Measurements from ENCODE around the gene CNKSR3. TPM values are rescaled to one million over a fixed set of nuclear protein-coding genes. Genes with fewer than 3 reads are reported as not detected.

Gene CNKSR3
- total RNA-seq, 4 donors from 2014 or later = 11.7 to 22.7 (median 13.7) TPM

DNA sequence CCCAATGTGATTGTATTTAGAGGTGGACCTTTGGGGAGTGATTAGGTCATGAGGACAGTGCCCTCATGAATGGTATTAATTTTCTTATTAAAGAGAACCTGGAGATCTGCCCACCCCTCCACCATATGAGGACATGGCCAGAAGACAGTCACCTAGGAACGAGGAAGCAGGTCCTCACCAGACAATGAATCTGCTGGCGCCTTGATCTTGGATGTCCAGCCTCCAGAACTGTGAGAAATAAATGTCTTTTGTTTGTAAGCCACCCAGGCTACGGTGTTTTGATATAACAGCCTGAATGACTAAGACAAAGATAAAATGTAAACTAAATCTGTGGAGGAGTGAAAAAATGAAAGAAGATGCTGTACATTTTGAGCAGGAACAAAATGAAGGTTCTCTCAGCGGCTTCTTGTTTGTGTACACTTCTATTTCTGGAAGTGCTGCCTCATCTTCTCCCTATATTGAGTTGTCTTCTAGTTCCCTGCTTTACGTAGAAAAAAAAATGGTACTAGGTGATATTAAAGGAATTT lies 152.4 kb downstream of the CNKSR3 start:
- H3K27ac ChIP-seq = peak overlapping the region in 3 of 4 donors; percentile 1 to 79 (median 77)
- no peaks in the 10 kb centered on the region for H3K9me3 ChIP-seq
- H3K4me3 ChIP-seq = no peak overlapping the region
- 75 to 85% methylated on average over 5 of the region's 5 CpGs for WGBS, 2 donors
- no peak for TF ChIP-seq POLR2A (IDR thresholded peaks at IDR 0.05)
- TF ChIP-seq, protein P1, sequence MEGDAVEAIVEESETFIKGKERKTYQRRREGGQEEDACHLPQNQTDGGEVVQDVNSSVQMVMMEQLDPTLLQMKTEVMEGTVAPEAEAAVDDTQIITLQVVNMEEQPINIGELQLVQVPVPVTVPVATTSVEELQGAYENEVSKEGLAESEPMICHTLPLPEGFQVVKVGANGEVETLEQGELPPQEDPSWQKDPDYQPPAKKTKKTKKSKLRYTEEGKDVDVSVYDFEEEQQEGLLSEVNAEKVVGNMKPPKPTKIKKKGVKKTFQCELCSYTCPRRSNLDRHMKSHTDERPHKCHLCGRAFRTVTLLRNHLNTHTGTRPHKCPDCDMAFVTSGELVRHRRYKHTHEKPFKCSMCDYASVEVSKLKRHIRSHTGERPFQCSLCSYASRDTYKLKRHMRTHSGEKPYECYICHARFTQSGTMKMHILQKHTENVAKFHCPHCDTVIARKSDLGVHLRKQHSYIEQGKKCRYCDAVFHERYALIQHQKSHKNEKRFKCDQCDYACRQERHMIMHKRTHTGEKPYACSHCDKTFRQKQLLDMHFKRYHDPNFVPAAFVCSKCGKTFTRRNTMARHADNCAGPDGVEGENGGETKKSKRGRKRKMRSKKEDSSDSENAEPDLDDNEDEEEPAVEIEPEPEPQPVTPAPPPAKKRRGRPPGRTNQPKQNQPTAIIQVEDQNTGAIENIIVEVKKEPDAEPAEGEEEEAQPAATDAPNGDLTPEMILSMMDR (IDR thresholded peaks at IDR 0.05) = no peak
- TF ChIP-seq EP300 (IDR thresholded peaks at IDR 0.05) = no peak
- no peaks in the 10 kb centered on the region for H3K27me3 ChIP-seq
- no peak for DNase-seq (ENCODE audit: low spot score in 2 of 2)
- no peaks in the 10 kb centered on the region for H3K36me3 ChIP-seq
- peaks cover 0 to 12% (median 2%) of the 10 kb centered on the region in 4 donors for H3K4me1 ChIP-seq

DNA sequence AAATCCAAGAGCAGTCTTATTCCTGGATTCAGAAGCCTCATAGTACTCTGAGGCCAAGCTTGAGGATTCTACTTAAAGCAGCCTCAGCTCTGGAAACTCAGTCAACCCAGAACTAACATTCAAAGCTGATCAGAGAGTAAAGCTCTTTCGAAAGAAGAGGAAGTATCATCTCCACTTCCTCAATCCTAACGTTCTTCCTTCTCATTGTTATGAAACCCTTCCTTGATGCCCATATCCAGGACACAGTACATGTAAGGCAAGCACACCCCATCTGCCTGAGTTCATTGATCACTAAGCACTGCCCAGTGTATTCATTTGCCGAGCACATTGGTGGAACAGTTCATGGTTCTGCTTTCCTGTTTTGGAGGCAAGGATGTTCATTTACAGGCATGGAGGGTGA lies 153.8 kb downstream of the CNKSR3 start, which contains the start of gene IPCEF1:
Gene IPCEF1, minus strand, starts transcription at position 114 of the 400 bp plus-strand sequence. CDS start 90,856 bp downstream, outside the sequence.
- 84 to 85% methylated on average over 3 of the region's 3 CpGs for WGBS, 2 donors
- TF ChIP-seq POLR2A (IDR thresholded peaks at IDR 0.05) = no peak
- peak in 1 of 2 donors; percentile 71 for TF ChIP-seq EP300 (IDR thresholded peaks at IDR 0.05)
- H3K27ac ChIP-seq = peak within 1 kb of the TSS in 1 of 4 donors; percentile 20
- DNase-seq (ENCODE audit: low spot score in 2 of 2) = no peak
- no peaks in the 10 kb centered on the region for H3K36me3 ChIP-seq
- peaks cover 0 to 12% (median 2%) of the 10 kb centered on the region in 4 donors for H3K4me1 ChIP-seq
- no peak within 1 kb of the TSS for H3K4me3 ChIP-seq
- no peaks in the 10 kb centered on the region for H3K9me3 ChIP-seq
- no peaks in the 10 kb centered on the region for H3K27me3 ChIP-seq

DNA sequence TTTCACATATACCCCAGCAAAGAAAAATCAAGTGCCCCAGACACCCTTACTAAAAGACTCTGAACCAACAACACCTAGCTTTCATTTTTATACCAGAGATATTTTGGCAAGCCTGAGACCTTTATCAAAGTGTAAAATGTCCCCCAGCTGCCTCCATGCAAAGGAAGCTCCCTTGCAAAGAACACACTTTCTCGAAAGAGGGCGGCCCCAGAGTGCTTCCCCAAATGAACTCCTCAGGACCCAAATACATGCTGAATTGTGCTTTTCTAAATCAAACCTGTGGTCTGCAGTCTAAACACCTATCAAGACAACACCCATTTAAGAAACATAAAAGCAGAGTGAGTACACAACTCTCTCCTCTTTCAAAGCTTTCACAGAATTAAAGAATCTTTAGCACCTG lies 154.4 kb downstream of the CNKSR3 start:
- H3K36me3 ChIP-seq = no peaks in the 10 kb centered on the region
- WGBS, 2 donors = 85 to 90% methylated on average over 2 of the region's 2 CpGs
- H3K27ac ChIP-seq = no peak overlapping the region

DNA sequence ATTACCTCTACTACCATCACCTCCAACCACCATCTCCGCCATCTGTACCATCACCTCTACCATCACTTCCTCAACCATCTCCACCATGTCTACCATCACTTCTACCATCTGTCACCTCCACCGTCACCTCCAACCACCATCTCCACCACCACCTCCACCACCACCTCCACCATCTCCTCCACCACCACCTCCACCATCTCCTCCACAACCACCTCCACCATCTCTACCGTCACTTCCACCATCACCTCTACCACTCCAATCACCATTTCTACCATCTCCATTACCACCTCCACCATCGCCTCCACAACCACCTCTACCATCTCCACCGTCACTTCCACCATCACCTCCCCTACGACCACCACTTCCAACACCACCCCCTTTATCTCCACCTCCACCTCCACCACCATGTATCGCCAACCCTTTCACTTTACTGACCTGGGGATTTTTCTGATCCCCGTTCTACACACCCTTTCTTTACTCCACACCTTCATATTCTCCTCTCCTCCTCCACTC lies 156.2 kb downstream of the CNKSR3 start:
- Histone ChIP-seq H3K36me3 (no peaks in the 10 kb centered on the region), H3K4me3 (no peak overlapping the region), H3K27me3 (no peaks in the 10 kb centered on the region), H3K4me1 (peaks cover 0 to 12% (median 3%) of the 10 kb centered on the region in 4 donors), H3K9me3 (no peaks in the 10 kb centered on the region), H3K27ac (peak overlapping the region in 1 of 4 donors; percentile 20)
- WGBS, 2 donors = 94 to 98% methylated on average over 8 of the region's 8 CpGs
- DNase-seq (ENCODE audit: low spot score in 2 of 2) = no peak
- TF ChIP-seq, protein P1 (IDR thresholded peaks at IDR 0.05) = no peak
- no peak for TF ChIP-seq POLR2A (IDR thresholded peaks at IDR 0.05)
- no peak for TF ChIP-seq EP300 (IDR thresholded peaks at IDR 0.05)

More for the DNA sequence above, 154.4 kb downstream of the CNKSR3 start:
- Histone ChIP-seq H3K4me3 (no peak overlapping the region), H3K27me3 (no peaks in the 10 kb centered on the region), H3K4me1 (peaks cover 0 to 12% (median 2%) of the 10 kb centered on the region in 4 donors), H3K9me3 (no peaks in the 10 kb centered on the region)
- DNase-seq (ENCODE audit: low spot score in 2 of 2) = no peak
- TF ChIP-seq POLR2A (IDR thresholded peaks at IDR 0.05) (no peak), EP300 (IDR thresholded peaks at IDR 0.05) (no peak)
- TF ChIP-seq, protein P1 (IDR thresholded peaks at IDR 0.05) = no peak

DNA sequence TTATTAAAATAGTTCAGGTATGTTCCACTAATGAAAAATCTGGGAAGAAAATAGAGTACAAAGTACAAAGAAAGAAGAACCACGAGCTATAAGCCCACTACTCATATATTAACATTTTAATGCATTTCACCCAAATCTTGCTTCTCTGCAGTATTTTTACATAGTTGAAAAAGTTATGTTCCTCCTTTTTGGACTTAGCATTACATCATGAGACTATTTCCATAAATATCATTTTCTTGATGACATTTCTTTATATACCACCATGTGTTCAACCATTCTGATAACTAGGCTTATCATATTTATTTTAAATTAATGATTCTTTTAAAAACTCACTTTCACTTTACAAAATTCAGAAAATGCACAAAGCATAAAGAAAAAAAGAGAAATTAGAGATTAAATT lies 156.9 kb downstream of the CNKSR3 start:
- H3K4me1 ChIP-seq = peaks cover 0 to 8% (median 3%) of the 10 kb centered on the region in 4 donors
- no peak overlapping the region for H3K27ac ChIP-seq
- H3K36me3 ChIP-seq = no peaks in the 10 kb centered on the region
- no peaks in the 10 kb centered on the region for H3K9me3 ChIP-seq
- H3K27me3 ChIP-seq = no peaks in the 10 kb centered on the region
- no peak overlapping the region for H3K4me3 ChIP-seq
- no peak for DNase-seq (ENCODE audit: low spot score in 2 of 2)
- TF ChIP-seq, protein P1 (IDR thresholded peaks at IDR 0.05) = no peak
- no peak for TF ChIP-seq POLR2A (IDR thresholded peaks at IDR 0.05)
- TF ChIP-seq EP300 (IDR thresholded peaks at IDR 0.05) = no peak
- 83 to 88% methylated on average over 1 of the region's 1 CpG for WGBS, 2 donors
